DND-41 (cell line): ENCODE measurements around the gene TRERF1.

Experiments used
- ATAC-seq: fragments of 200-7000 bp; cut with Tn5 transposase; 3 replicates; pipeline ENCODE4 v1.9.1; 2021; ENCODE audit warnings: low read depth; ENCODE audit not compliant: insufficient read depth
- DNase-seq: peaks from one replicate; pipeline ENCODE4 v3.0.0-alpha.2; 2020
- H2AFZ ChIP-seq: 2 replicates; pipeline ENCODE4 v1.6.0; 2012; ENCODE audit warnings: low read depth, low read length
- H3K27ac ChIP-seq: 2 replicates; pipeline ENCODE4 v1.5.1; 2012; ENCODE audit warnings: low read length, inconsistent platforms
- H3K27me3 ChIP-seq: fragments of 200-600 bp; sonication (generic); 2 replicates; pipeline ENCODE4 v1.6.0; 2012; ENCODE audit warnings: low read length, mild to moderate bottlenecking, inconsistent platforms; ENCODE audit not compliant: insufficient read depth, poor library complexity
- H3K36me3 ChIP-seq: 2 replicates; pipeline ENCODE4 v1.5.1; 2012; ENCODE audit warnings: low read length, inconsistent platforms; ENCODE audit not compliant: insufficient read depth
- H3K4me1 ChIP-seq: 2 replicates; pipeline ENCODE4 v1.5.1; 2012; ENCODE audit warnings: mild to moderate bottlenecking, low read length; ENCODE audit not compliant: insufficient read depth
- H3K4me2 ChIP-seq: 2 replicates; pipeline ENCODE4 v1.6.0; 2012; ENCODE audit warnings: mild to moderate bottlenecking, moderate library complexity, low read length, inconsistent platforms; ENCODE audit not compliant: insufficient read depth
- H3K4me3 ChIP-seq, 2 experiments: fragments of 200-600 bp in 1 of 2; shearing (Covaris generic) in 1 of 2; 2 replicates each; pipeline ENCODE4 v1.5.1; 2012 to 2016; ENCODE audit warnings: inconsistent platforms in 2 of 2, low read length in 2 of 2, mild to moderate bottlenecking in 2 of 2, low read depth in 1 of 2, moderate library complexity in 1 of 2
- H3K79me2 ChIP-seq: 2 replicates; pipeline ENCODE4 v1.6.0; 2012; ENCODE audit warnings: low read length, inconsistent platforms; ENCODE audit not compliant: insufficient read depth
- H3K9ac ChIP-seq: 2 replicates; pipeline ENCODE4 v1.6.0; 2012; ENCODE audit warnings: low read depth, mild to moderate bottlenecking, inconsistent platforms, low read length, moderate library complexity
- H3K9me3 ChIP-seq: 2 replicates; pipeline ENCODE4 v1.5.1; 2012; ENCODE audit warnings: low read length, moderate library complexity, mild to moderate bottlenecking, inconsistent platforms; ENCODE audit not compliant: insufficient read depth, severe bottlenecking
- H4K20me1 ChIP-seq: 2 replicates; pipeline ENCODE4 v1.6.0; 2012; ENCODE audit warnings: low read length; ENCODE audit not compliant: insufficient read depth
- CTCF ChIP-seq: IDR thresholded peaks from 2 replicates; pipeline ENCODE4 v1.5.1; 2012; ENCODE audit warnings: borderline replicate concordance, low read length, moderate library complexity, mild to moderate bottlenecking; ENCODE audit not compliant: poor library complexity, severe bottlenecking; ENCODE audit errors: extremely low read depth
- EZH2 ChIP-seq: IDR thresholded peaks from 3 replicates; pipeline ENCODE4 v1.6.1; 2012; ENCODE audit warnings: borderline replicate concordance, low read depth, mild to moderate bottlenecking, moderate library complexity, low read length, inconsistent platforms; ENCODE audit not compliant: severe bottlenecking

The TRERF1 gene

GRCh38 chr6:42429042-42429585 is 22.6 kb downstream of the TRERF1 start:
- no peak overlapping the region for H2AFZ ChIP-seq
- peaks cover 5% of the 10 kb centered on the region for H3K79me2 ChIP-seq

GRCh38 chr6:42428326-42429041 is 23.2 kb downstream of the TRERF1 start:
- Histone ChIP-seq H3K27me3 (no peaks in the 10 kb centered on the region), H4K20me1 (no peaks in the 10 kb centered on the region; the same call in 1 of the 2 replicates), H3K79me2 (no peaks in the 10 kb centered on the region; the same call in 1 of the 2 replicates), H3K27ac (no peak overlapping the region), H3K4me1 (no peaks in the 10 kb centered on the region), H3K9me3 (peaks cover 4% of the 10 kb centered on the region), H3K9ac (no peak overlapping the region), H2AFZ (no peak overlapping the region), H3K4me2 (no peak overlapping the region), H3K36me3 (peaks cover 5% of the 10 kb centered on the region; the same call in 1 of the 2 replicates), H3K4me3 (no peak overlapping the region)
- no peak for DNase-seq
- ATAC-seq, result no peak
- TF ChIP-seq EZH2 (no peak), CTCF (no peak)

More at GRCh38 chr6:42429042-42429585, 22.6 kb downstream of the TRERF1 start:
- no peaks in the 10 kb centered on the region for H3K27me3 ChIP-seq
- no peak overlapping the region for H3K27ac ChIP-seq
- no peaks in the 10 kb centered on the region for H3K4me1 ChIP-seq
- H3K4me3 ChIP-seq, result no peak overlapping the region
- H3K4me2 ChIP-seq, result no peak overlapping the region
- TF ChIP-seq EZH2 (no peak), CTCF (no peak)
- peaks cover 10% of the 10 kb centered on the region for H3K9me3 ChIP-seq
- H3K36me3 ChIP-seq, result peaks cover 11% of the 10 kb centered on the region; the same call in 1 of the 2 replicates
- DNase-seq (no peak), ATAC-seq (no peak)
- no peaks in the 10 kb centered on the region; the same call in 1 of the 2 replicates for H4K20me1 ChIP-seq
- H3K9ac ChIP-seq, result no peak overlapping the region

GRCh38 chr6:42427871-42428270 is 23.9 kb downstream of the TRERF1 start:
- no peaks in the 10 kb centered on the region for H3K4me1 ChIP-seq

More at GRCh38 chr6:42427871-42428270, 23.9 kb downstream of the TRERF1 start:
- TF ChIP-seq CTCF, result no peak
- no peak for TF ChIP-seq EZH2
- H3K27ac ChIP-seq, result no peak overlapping the region
- H3K9ac ChIP-seq, result no peak overlapping the region
- no peak overlapping the region for H3K4me3 ChIP-seq
- peaks cover 2% of the 10 kb centered on the region for H3K79me2 ChIP-seq
- H3K36me3 ChIP-seq, result no peaks in the 10 kb centered on the region
- peaks cover 5% of the 10 kb centered on the region for H4K20me1 ChIP-seq
- H3K27me3 ChIP-seq, result no peaks in the 10 kb centered on the region
- H3K4me2 ChIP-seq, result no peak overlapping the region
- ATAC-seq, result no peak
- H3K9me3 ChIP-seq, result no peaks in the 10 kb centered on the region
- no peak overlapping the region for H2AFZ ChIP-seq
- DNase-seq, result no peak
